AG20443 (cell line): ENCODE data around the gene STIP1.

Experiments used
- DNase-seq: peaks from one replicate; pipeline ENCODE4 v3.0.0; 2012; ENCODE audit warnings: low spot score, mixed read lengths

Gene STIP1

GRCh38 chr11:64251016-64251752 lies 65.2 kb downstream of the STIP1 start, which contains the start of gene PLCB3:
Gene PLCB3 (plus strand): TSS chr11:64251530. CDS start chr11:64251650, 120 bp downstream.
- DNase-seq: peak; percentile 92

- no peak for DNase-seq
These were observed 65.7 kb downstream of the STIP1 start for GRCh38 chr11:64251753-64252002.

GRCh38 chr11:64252003-64252872 lies 66.3 kb downstream of the STIP1 start:
- peak; percentile 79 for DNase-seq

- no peak for DNase-seq
These were observed 67.1 kb downstream of the STIP1 start for GRCh38 chr11:64253043-64253442.

- DNase-seq: no peak
These were observed 67.5 kb downstream of the STIP1 start for GRCh38 chr11:64253481-64253880.
